SK-N-MC (cell line): ENCODE measurements around the gene GREB1.

ENCODE experiments used
- DNase-seq: peaks from one replicate; pipeline ENCODE4 v3.0.0-alpha.2; 2011; ENCODE audit warnings: low read depth, low spot score
- H3K27ac ChIP-seq: fragments of 200-600 bp; sonication (generic); 2 replicates; pipeline ENCODE4 v1.5.1; 2016; ENCODE audit warnings: mixed run types
- H3K36me3 ChIP-seq: fragments of 200-600 bp; sonication (generic); 2 replicates; pipeline ENCODE4 v1.6.1; 2017; ENCODE audit warnings: antibody characterized with exemption, low read length, mixed read lengths; ENCODE audit not compliant: insufficient read depth
- H3K4me3 ChIP-seq: fragments of 200-600 bp; sonication (generic); 2 replicates; pipeline ENCODE4 v1.5.1; 2016
- H3K9ac ChIP-seq: fragments of 200-600 bp; sonication (generic); 2 replicates; pipeline ENCODE4 v1.8.0; 2017; ENCODE audit warnings: mixed run types, mixed read lengths; ENCODE audit not compliant: insufficient read length
- H3K9me3 ChIP-seq: fragments of 200-600 bp; sonication (generic); 2 replicates; pipeline ENCODE4 v1.6.1; 2017; ENCODE audit warnings: low read depth, mild to moderate bottlenecking, antibody characterized with exemption, low read length, moderate library complexity, mixed read lengths
- EZH2 ChIP-seq: fragments of 200-600 bp; sonication (generic); IDR thresholded peaks from one replicate; pipeline ENCODE4 v1.6.1; 2017; ENCODE audit warnings: antibody characterized with exemption
- FOXP2 ChIP-seq: optimal IDR thresholded peaks from 2 replicates; pipeline ENCODE3; 2011; ENCODE audit warnings: mild to moderate bottlenecking, moderate library complexity; ENCODE audit not compliant: insufficient read depth; ENCODE audit errors: extremely low read length, control extremely low read depth
- POLR2AphosphoS5 ChIP-seq: IDR thresholded peaks from 2 replicates; pipeline ENCODE4 v1.6.1; 2012; ENCODE audit warnings: mild to moderate bottlenecking, low read depth, low read length, borderline replicate concordance

GREB1 gene

DNA sequence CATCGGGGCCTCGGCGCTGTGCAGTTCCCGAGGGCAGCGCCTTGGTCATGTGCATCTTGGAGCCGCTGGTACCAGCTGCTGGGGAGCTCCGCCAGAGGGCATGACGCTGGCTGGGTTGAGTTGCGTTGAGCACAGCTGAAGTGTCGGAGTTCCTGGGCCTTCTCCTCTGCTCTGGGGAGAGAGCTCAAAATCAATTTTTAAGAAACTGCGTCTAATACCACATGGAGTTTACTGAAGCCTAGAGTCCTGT, 48.7 kb downstream of the GREB1 start:
- no peak overlapping the region for H3K4me3 ChIP-seq
- peak overlapping the region; percentile 82; the same call in 1 of the 2 replicates for H3K27ac ChIP-seq
- H3K9ac ChIP-seq, result no peak overlapping the region
- DNase-seq, result peak; percentile 48
- no peaks in the 10 kb centered on the region for H3K9me3 ChIP-seq
- H3K36me3 ChIP-seq, result no peaks in the 10 kb centered on the region
- TF ChIP-seq POLR2AphosphoS5 (no peak), EZH2 (no peak), FOXP2 (no peak)

GRCh38 chr2:11582862-11583752, 49.3 kb downstream of the GREB1 start:
- no peaks in the 10 kb centered on the region for H3K9me3 ChIP-seq
- no peak overlapping the region for H3K9ac ChIP-seq
- H3K36me3 ChIP-seq, result no peaks in the 10 kb centered on the region
- DNase-seq, result peak; percentile 32
- H3K27ac ChIP-seq, result peak overlapping the region; percentile 82
- no peak for TF ChIP-seq FOXP2
- no peak for TF ChIP-seq POLR2AphosphoS5
- TF ChIP-seq EZH2, result no peak
- H3K4me3 ChIP-seq, result peak overlapping the region; percentile 62

GRCh38 chr2:11583840-11584524, 50.1 kb downstream of the GREB1 start:
- Histone ChIP-seq H3K27ac (peak overlapping the region; percentile 51; the same call in 1 of the 2 replicates), H3K36me3 (no peaks in the 10 kb centered on the region), H3K4me3 (no peak overlapping the region), H3K9me3 (no peaks in the 10 kb centered on the region), H3K9ac (no peak overlapping the region)
- no peak for TF ChIP-seq POLR2AphosphoS5
- no peak for TF ChIP-seq EZH2
- no peak for TF ChIP-seq FOXP2
- DNase-seq, result peak; percentile 64

DNA sequence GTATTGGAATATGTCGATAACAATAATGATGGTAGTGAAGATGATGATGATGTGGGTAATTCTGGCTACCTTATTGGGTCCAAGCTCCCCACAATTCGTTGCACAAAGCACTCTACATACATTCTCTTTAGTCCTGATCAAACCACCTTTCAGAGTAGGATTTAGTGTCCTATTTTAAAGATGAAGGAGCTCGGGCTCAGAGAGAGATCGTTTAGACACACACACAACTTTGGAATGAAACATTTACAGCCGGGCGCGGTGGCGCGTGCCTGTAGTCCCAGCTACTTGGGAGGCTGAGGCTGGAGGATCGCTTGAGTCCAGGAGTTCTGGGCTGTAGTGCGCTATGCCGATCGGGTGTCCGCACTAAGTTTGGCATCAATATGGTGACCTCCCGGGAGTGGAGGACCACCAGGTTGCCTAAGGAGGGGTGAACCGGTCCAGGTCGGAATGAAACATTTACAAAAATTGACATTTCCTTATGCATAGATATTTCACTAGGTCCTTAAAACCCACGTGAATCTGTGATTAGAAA, 50.7 kb downstream of the GREB1 start:
- no peaks in the 10 kb centered on the region for H3K36me3 ChIP-seq
- no peak for DNase-seq
- no peak overlapping the region for H3K9ac ChIP-seq
- no peaks in the 10 kb centered on the region for H3K9me3 ChIP-seq
- TF ChIP-seq EZH2 (no peak), FOXP2 (no peak), POLR2AphosphoS5 (no peak)
- no peak overlapping the region for H3K27ac ChIP-seq
- no peak overlapping the region for H3K4me3 ChIP-seq

- no peak for DNase-seq
- Histone ChIP-seq H3K9me3 (no peaks in the 10 kb centered on the region), H3K9ac (no peak overlapping the region), H3K4me3 (no peak overlapping the region), H3K36me3 (no peaks in the 10 kb centered on the region), H3K27ac (no peak overlapping the region)
- TF ChIP-seq EZH2 (no peak), FOXP2 (no peak), POLR2AphosphoS5 (no peak)
Measured at GRCh38 chr2:11585071-11585470, 51.2 kb downstream of the GREB1 start.

GRCh38 chr2:11588228-11589110, 54.6 kb downstream of the GREB1 start:
- H3K27ac ChIP-seq, result no peak overlapping the region
- DNase-seq, result no peak
- H3K4me3 ChIP-seq, result no peak overlapping the region
- no peak overlapping the region for H3K9ac ChIP-seq
- H3K36me3 ChIP-seq, result no peaks in the 10 kb centered on the region
- no peaks in the 10 kb centered on the region for H3K9me3 ChIP-seq
- TF ChIP-seq FOXP2 (no peak), EZH2 (no peak), POLR2AphosphoS5 (no peak)

- DNase-seq, result no peak
- no peak overlapping the region for H3K27ac ChIP-seq
Measured at GRCh38 chr2:11589316-11589940, 55.6 kb downstream of the GREB1 start.

More at GRCh38 chr2:11589316-11589940, 55.6 kb downstream of the GREB1 start:
- H3K9me3 ChIP-seq, result no peaks in the 10 kb centered on the region
- H3K4me3 ChIP-seq, result no peak overlapping the region
- TF ChIP-seq FOXP2, result no peak
- TF ChIP-seq EZH2, result no peak
- no peak for TF ChIP-seq POLR2AphosphoS5
- H3K9ac ChIP-seq, result no peak overlapping the region
- H3K36me3 ChIP-seq, result no peaks in the 10 kb centered on the region
